Amniotic stem cell (primary cell): ENCODE measurements around the gene EML1.

Source experiments
- DNase-seq: peaks from one replicate; lab custom pipeline; 2025; lab: John Stamatoyannopoulos, UW

The EML1 gene

DNA sequence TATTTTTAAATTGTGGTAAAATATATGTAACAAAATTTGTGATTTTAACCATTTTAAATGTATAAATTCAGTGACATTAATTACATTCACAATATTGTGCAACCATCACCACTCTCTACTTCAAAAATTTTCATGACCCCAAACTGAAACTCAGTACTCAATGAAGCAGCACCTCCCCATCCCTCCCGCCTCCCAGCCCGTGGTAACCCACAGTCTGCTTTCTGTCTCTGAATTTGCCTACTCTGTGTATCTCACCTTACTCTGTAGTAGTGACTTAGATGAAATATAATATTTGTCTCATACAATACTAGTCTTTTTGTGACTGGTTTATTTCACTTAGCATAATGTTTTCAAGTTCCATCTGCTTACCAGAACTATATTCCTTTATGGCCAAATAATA lies 36.2 kb downstream of the EML1 start:
- DNase-seq: no peak

DNA sequence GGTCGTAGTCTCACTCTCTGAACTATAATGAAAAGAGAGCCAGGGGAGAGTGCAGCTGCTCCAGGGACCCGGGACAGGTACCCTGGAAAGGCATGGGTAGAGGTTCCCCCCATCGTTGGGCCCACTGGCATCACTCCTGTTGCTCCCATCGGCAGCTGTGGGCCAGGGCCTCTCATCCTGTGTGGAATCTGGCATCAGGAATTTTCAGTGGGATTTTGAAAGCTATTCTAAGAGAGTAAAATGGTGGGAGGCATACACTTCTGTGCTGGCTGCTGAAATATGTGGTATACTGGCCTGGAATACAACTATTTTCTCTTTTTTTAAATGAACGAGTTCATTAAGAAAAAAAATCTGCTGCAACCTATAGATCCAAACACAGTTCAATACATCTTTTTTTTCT lies 38.1 kb downstream of the EML1 start:
- no peak for DNase-seq

DNA sequence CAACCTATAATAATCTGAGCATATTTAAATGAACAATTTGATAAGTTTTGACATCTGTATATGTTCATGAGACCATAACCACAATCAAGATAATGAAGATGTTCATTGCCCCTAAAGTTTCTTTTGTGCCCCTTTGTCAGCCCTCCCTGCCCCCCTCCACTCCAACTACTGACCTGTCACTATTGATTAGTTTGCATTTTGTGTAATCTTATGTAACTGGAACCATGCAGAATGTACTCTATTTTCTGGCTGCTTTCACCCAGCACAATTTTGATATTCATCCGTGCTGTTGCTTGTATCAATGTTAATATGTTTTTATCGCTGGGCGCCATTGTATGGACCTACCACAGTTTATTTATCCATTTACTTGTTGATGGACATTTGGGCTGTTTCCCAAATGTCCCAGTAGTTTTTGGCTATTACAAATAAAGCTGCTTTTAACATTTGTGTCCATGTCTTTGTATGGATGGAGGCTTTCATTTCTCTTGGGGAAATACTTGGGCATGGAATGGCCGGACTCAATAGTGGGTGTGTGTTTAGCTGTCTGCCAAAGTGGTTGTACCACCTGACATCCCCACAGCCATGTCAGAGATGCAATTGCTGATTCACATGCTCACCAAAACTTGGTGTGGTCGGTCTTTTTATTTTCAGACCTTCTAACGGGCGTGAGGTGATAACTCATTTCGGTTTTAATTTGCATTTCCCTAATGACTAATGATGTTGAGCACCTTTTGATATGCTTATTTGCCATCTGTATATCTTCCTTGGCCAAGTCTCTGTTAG lies 38.9 kb downstream of the EML1 start:
- DNase-seq: no peak

DNA sequence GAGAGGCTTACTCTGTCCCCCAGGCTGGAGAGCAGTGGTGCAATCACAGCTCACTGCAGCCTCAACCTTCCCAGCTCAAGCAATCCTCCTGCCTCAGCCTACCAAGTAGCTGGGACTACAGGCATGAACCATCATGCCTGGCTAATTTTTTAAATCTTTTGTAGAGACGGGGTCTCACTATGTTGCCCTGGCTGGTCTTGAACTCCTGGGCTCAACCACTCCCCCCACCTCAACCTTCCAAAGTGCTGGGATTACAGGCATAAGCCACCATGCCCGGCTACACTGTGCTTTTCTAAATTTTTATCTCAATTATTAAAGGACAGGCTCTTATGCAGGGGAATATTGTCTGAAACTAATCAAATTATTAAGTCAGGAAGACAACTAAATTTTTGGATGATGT lies 44.6 kb downstream of the EML1 start:
- no peak for DNase-seq

DNA sequence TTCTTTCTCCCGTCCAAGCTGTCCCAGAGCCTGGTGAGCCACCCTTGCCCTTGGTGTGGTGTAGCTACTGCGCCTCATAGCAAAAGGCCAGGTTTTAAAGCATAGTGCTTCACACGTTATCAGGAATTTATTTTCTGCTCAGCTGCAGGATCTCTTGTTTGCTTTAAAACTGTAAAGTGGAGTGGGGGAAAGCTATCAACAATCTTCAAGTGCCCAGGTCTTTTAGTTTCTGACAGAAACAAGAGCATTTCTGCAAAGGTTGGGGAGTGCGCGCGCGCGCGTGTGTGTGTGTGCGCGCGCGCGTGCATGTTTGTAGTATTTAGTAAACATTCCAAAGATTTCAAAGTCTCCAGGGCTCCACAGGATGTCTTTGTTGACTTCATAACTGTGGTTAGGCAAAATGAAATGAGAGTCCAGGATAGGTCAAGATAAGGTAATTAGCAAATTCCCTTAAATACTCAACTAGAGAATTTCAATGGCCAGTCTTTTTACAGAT lies 45.5 kb downstream of the EML1 start:
- DNase-seq: no peak

DNA sequence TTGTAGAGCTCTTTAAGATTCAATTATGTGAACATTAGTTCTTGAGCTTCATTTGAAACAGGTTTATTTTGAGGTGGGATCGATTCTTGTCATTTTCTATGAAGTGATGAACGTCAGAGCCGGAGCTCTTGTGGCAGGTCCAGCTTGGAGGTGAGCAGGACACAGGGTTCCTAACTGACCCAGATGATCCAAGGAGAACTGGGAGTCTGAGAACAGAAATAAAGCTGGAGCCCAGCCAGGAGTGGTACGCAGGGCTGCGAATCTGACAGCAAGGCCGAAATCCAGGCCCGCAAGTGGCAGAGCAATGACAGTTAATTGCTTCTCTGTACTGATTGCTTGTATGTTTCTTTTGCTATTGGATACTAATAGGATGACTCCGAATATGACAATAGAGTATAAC lies 46.5 kb downstream of the EML1 start:
- no peak for DNase-seq

DNA sequence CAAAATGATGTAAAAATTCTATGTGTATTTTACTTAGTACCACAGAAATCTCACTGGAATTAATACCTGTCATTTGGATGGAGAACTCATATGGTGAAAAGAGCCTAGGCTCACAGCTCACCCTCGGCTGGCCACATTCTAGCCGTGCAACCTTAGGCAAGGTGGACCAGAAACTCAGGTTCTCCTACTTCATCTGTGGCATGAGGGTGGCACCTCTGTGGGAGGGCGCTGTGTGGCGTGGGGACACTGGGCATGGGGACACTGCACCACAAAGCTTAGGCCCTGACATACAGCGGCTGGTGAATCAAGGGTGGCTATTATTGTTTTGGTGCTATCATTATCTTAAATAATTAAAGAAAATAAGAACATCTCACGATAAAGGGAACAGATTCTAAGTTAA lies 47.1 kb downstream of the EML1 start:
- DNase-seq: no peak

DNA sequence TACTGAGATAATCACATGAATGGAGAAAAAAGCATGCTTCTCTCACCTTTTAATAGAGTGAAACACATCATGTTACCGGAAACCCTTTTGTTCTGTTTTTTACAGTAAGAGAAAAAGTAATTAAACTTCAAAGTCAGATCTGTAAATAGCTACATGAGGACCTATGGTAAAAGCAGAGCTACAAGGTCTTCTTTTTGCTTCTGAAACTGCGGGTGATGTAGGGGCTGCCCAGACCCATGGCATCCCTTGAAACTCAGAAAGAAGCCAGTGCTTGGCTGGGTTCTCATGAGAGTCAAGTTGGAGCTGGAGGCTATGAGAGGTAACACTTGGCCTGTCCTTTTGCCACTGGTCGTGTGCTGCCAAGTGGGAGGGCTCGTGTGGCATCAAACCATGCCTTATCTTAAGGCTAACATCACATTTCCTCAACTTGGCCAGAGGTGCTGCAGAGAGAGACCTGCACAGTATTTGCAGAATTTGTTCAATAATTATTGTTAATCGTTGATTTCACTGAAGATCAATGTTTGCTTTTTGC lies 47.6 kb downstream of the EML1 start:
- no peak for DNase-seq

DNA sequence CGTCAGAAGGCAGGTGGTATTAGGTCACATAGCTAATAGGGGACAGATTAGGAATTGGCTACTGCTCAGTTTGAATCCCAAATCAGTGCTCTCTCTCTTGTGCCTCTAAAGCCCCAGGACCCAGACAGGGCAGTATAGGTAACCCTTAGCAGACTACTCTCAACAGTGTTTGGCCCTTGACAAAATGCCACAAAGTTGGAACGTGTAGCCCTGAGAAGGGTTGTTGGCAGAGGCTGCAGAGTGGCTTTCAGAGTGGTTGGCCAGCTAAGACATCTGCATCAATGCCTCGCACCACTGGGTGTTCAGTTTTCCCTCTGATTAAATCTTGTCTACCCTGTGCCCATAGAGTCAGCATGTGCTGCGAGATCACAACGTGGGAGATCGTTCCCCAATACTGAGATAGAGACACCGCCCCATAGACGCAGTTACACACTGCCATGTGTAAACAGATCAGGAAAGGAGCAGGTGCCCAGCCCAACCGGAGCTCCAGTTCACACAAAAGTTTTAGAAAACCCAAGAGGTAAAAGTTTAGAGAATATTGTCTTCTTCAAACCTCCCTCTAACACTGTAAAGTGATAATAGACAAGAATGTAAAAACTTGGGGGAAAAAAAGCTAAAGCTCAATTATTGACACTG lies 48.3 kb downstream of the EML1 start:
- no peak for DNase-seq

DNA sequence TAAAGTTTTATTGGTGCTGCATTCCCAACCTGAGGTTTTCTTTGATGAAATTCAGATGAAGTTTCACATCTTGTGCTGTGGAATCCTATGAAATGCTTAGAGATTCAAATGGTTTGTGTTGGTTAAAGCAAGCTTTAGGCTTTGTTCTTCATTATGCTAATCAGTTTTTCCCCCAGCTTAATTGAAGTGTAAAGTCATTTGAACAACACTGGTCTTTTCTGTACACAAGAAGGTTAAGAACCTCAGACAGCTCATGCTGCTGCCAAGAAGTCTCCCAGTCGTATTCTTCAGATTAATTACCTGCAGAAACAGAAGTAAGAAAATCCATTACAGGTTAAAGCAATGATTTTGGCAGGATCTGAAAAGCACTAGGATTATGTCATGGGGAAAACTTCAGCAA lies 48.9 kb downstream of the EML1 start:
- DNase-seq: no peak

DNA sequence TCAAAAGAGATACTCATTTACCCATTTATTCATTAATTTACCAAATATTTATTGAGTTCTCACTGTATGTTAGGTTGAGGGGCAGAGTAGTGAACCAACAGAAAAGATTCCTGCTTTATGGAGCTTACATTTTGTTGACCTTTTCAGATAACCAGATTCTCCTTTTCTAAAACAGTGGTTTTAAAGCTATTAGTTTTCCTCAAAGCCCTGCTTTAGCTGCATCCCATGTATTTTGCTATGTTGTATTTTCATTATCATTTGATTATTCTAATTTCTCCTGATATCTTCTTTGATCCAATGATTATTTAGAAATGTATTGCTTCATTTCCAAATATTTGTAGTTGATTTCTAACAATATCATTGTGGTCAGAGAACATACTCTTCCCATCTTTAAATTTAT lies 53.6 kb downstream of the EML1 start:
- DNase-seq: no peak

DNA sequence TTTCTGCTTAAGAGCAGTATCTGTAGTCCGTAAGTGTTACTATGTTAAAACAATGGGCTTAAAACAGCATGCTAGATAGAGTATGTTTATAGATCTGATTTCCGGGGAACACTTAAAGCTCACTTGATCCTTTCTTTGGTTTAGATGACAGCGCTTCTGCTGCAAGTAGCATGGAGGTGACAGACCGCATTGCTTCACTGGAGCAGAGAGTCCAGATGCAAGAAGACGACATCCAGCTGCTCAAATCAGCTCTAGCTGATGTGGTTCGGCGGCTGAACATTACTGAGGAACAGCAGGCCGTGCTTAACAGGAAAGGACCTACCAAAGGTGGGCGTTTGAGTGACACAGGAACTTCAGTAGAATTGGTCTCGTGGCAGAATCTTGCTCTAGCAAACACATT lies 57.5 kb downstream of the EML1 start:
- no peak for DNase-seq

DNA sequence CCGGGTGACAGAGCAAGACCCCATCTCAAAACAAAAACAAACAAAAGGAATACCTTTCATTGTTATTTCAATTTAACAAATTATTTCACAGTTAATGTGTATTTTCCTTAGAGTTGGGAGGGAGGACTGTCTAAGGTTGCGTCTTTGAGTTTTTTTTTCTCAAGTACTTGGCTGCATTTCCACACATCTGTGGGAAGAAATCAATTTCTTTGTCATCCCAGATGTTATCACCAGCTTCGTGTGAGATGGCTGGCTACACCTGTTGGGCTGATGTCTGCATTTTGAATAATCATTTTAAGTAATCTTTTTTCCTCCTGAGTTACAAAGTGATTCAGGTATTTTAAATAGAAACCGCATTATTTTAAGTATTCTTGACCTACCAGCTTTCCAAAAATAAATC lies 59.4 kb downstream of the EML1 start:
- DNase-seq: no peak

DNA sequence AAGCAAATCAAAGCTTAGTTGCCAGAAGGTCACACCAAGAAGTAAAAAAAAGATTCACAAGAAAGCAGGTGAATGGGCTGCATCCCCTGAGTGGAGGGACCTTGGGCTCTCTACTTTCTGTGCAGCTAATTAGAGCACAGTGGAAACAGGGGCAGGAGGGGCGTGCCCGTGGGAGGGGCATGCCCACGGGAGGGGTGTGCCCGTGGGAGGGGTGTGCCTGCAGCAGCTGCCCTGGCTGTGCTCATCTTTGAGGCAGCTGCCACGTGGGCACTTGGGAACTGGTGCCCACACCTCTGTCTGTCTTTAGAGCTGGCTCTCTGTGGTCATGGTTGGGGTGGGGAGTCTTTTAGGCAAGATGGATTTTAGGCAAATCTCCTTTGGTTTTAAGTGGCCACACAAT lies 60.0 kb downstream of the EML1 start:
- DNase-seq: no peak

DNA sequence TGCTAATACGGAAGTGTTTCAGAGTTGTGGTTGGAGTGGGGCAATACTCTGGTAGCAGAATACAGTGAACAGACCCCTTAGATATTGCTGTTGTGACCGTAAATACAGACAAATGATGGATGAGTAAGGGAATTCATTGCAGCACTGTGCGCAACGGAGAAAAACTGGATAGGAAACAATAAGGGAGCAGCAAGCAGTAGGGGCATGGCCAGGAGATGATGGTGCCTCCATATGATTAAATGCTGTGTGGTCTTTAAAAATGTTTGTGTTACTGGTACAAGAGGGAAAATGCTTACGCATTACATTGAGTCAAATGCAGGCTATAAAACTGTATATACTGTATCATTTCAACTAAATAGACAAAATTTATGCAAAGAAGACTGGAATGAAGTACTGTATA lies 61.6 kb downstream of the EML1 start:
- DNase-seq: no peak

DNA sequence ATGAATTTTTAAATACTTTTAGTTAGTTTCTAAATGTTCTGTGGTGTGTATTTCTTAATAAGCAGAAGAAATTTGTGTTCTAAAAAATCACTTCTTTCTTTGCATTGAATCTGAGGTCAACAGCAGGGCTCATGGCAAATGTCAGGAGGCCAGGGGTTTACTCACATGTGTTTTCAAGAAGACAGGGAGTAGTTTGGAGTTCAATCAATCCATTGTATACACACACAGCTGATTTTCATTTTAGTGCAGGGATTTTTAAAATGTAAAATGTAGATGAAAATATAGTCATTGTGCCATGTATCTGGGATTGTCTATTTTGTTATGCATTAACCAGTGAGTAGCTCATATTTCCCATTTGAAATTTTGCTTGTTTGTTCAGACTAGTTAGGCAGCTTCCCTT lies 62.1 kb downstream of the EML1 start:
- DNase-seq: no peak

DNA sequence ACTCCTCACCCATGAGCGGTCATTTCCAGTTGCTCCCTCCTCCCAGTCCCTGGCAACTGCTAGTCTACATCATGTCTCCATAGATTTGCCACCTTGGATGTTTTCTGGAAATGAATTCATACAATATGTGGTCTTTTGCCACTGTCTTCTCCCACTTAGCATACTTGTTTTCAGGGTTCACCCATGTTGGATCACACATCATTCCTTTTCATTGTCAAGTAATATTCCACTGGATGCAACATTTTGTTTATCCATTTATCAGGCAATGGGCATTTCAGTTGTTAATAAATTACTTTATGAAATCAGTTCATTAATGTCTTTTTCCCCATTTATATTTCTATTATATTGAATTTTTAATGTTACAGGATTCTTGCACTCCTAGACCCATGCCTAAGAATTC lies 64.3 kb downstream of the EML1 start:
- no peak for DNase-seq

DNA sequence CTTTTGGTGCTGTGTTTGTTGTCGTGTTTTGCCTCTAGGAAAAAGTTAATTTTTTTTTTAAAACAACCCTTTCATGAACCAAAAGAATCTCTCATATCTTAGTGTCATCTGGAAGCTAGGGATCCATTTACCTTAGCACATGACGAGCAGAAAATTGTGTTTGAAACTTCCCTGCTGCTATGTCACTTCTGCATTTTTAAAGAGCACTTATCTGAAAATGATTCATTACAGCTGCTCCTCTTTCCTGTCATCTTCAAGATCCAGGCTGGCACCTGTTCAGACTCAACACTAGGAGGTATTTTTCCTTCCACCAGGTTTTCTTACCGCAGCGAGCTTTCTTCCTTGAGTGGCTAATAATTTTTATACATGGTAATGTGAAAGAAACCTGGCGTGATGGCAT lies 67.0 kb downstream of the EML1 start:
- DNase-seq: no peak

DNA sequence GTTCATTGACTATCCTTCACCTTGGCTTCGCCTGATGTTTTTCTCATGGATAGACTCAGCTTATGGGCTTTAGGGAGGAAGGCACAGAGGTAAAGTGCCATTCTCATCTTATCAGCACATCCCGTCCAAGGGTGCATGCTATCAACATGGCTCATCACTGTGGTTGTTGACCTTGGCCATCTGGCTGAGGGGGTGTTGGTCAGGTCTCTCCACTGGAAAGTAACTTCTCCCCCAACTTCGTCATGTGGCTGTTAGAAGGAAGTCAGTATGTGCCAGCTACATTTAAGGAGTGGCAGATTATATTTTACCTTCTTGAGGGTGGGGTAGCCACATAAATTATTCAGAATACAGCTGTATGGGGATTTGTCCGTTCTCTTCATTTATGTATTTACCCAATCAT lies 68.9 kb downstream of the EML1 start:
- no peak for DNase-seq

DNA sequence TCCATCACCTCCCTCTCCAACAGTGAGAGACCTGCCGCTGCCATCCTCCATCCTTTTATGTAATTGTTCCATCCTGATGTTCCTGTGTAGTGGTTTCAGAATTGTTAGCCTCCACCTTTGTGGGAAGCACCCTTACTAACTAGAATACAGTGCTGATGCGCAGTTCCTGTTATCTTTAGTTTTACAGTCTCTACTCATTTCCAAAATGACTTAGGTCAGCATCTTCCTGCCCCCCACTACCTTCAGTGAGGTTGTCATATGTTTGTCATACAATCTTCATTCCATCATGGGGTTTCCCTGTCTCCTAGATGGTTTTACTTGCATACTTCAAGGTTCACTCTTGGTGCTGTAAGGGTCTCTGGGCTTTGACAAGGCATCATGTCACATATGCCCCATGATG lies 69.8 kb downstream of the EML1 start:
- no peak for DNase-seq

DNA sequence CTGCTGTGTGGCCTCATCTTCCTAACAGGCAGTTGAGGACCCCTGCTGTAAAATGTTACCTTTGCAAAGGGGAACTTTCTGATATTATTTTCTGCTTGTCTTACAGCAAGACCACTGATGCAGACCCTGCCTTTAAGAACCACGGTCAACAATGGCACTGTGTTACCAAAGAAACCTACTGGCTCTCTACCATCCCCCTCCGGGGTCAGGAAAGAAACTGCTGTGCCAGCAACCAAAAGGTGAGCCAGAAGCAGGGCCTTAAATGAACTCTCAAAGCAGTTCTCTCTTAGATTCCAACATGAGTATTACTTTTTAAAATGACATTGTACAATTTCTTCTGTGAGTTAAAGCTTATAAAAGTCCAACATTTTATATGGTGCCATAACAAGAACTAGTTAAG lies 72.2 kb downstream of the EML1 start:
- DNase-seq: no peak

DNA sequence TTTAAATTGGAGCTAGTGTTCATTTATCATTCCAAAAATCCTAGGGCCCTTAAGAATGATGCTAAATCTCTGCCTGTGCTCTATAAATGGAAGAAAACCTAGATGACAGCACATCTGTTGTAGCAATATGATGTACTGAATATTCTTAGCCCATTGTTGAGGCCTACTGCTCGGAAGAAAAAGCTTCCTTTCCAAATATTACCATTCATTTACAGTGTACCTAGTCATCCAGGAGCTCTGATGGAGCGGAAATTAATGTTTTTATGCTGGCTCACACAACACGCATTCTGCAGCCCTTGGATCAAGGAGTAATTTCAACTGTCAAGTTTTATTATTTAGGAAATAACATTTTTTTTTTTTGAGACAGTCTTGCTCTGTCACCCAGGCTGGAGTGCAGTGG lies 77.4 kb downstream of the EML1 start:
- no peak for DNase-seq

DNA sequence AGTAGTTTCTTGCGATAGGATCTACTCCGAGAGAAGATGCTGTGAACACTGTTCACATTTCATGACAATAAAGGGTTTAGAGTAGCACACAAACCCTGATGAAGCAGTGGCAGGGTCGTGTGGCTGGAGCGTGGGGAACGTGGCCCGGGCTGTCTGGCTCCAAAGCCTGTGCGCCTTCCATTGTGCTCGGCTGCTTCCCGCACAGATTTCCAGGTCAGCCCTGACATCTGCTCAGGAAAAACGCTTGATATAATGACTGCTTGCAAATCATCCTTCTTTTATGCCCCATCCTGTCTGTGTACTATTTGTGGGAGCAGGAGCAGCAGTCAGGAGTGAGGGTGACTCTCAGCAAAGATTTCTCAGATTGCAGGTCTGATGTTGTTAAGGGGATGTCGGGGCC lies 78.6 kb downstream of the EML1 start:
- no peak for DNase-seq
